KMS-11 (cell line): Measurements from ENCODE around the gene AGAP1.

Source experiments
- H2AFZ ChIP-seq: fragments of 200-600 bp; sonication (generic); 2 replicates; pipeline ENCODE4 v1.6.1; 2016; ENCODE audit warnings: antibody characterized with exemption, mixed run types, low read depth
- H3K27ac ChIP-seq: fragments of 200-600 bp; sonication (generic); 2 replicates; pipeline ENCODE4 v1.6.1; 2016; ENCODE audit warnings: mild to moderate bottlenecking, mixed run types
- H3K27me3 ChIP-seq: fragments of 200-600 bp; sonication (generic); 2 replicates; pipeline ENCODE4 v1.6.1; 2017; ENCODE audit warnings: mild to moderate bottlenecking, low read depth, mixed run types, moderate library complexity; ENCODE audit not compliant: insufficient read depth
- H3K36me3 ChIP-seq: fragments of 200-600 bp; sonication (generic); 2 replicates; pipeline ENCODE4 v1.6.1; 2017; ENCODE audit warnings: mild to moderate bottlenecking, mixed run types; ENCODE audit not compliant: insufficient read depth
- H3K4me1 ChIP-seq: fragments of 200-600 bp; sonication (generic); 2 replicates; pipeline ENCODE4 v1.6.1; 2016; ENCODE audit warnings: mild to moderate bottlenecking, low read depth, mixed run types; ENCODE audit not compliant: poor library complexity, severe bottlenecking
- H3K4me2 ChIP-seq: fragments of 200-600 bp; sonication (generic); 2 replicates; pipeline ENCODE4 v1.7.0; 2016; ENCODE audit warnings: mild to moderate bottlenecking, mixed run types
- H3K4me3 ChIP-seq: fragments of 200-600 bp; sonication (generic); IDR thresholded peaks from 2 replicates; pipeline ENCODE4 v1.6.1; 2017; ENCODE audit warnings: low read depth, low read length, mixed read lengths; ENCODE audit not compliant: insufficient read depth
- H3K79me2 ChIP-seq: fragments of 200-600 bp; sonication (generic); 2 replicates; pipeline ENCODE4 v1.6.1; 2016; ENCODE audit warnings: low read depth, mixed run types; ENCODE audit not compliant: insufficient read depth
- H3K9ac ChIP-seq: fragments of 200-600 bp; sonication (generic); 2 replicates; pipeline ENCODE4 v1.6.1; 2016; ENCODE audit warnings: mild to moderate bottlenecking, mixed run types
- H4K20me1 ChIP-seq: fragments of 200-600 bp; sonication (generic); 2 replicates; pipeline ENCODE4 v1.6.1; 2016; ENCODE audit warnings: mild to moderate bottlenecking, mixed run types; ENCODE audit not compliant: insufficient read depth
- TF ChIP-seq, protein P1 (sequence below): fragments of 200-600 bp; sonication (generic); conservative IDR thresholded peaks from 2 replicates; pipeline ENCODE4 v1.6.1; 2017; ENCODE audit warnings: low read depth, mild to moderate bottlenecking, antibody characterized with exemption, low read length, moderate library complexity, mixed read lengths

AGAP1 gene

DNA sequence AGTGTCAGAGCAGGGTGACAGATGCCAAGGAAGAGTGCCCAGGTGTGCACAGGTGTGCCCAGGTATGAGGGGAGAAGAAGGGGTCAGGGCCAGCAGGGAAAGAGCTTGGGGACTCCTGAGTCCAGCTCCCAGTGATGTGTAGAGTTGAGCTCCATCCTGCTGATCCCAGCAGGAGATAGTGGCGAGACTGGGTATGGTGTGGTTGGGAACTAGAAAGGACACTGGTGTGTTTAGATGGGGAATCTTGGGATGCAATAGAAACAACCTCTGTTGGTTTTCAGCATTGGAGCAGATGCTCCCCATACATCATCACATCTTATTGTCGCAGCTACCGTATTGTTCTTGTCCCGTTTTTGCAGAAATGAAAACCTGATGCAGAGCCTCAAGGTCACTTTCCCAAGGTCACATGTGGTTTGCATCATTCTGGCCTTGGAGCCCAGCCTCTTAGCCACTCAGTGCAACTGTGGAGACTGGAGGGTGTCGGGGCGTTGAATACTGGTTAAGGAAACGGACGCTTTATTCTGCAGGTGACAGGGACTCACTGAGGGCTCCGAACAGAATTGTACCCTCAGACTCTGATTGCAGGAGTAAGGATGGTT is 166.7 kb downstream of the AGAP1 start:
- Histone ChIP-seq H3K4me1 (no peaks in the 10 kb centered on the region), H3K79me2 (peaks cover 42% of the 10 kb centered on the region; the same call in 1 of the 2 replicates), H2AFZ (no peak overlapping the region), H3K9ac (no peak overlapping the region), H3K27ac (no peak overlapping the region), H4K20me1 (no peaks in the 10 kb centered on the region), H3K4me3 (no peak overlapping the region), H3K36me3 (no peaks in the 10 kb centered on the region), H3K4me2 (no peak overlapping the region), H3K27me3 (no peaks in the 10 kb centered on the region)
- TF ChIP-seq, protein P1, sequence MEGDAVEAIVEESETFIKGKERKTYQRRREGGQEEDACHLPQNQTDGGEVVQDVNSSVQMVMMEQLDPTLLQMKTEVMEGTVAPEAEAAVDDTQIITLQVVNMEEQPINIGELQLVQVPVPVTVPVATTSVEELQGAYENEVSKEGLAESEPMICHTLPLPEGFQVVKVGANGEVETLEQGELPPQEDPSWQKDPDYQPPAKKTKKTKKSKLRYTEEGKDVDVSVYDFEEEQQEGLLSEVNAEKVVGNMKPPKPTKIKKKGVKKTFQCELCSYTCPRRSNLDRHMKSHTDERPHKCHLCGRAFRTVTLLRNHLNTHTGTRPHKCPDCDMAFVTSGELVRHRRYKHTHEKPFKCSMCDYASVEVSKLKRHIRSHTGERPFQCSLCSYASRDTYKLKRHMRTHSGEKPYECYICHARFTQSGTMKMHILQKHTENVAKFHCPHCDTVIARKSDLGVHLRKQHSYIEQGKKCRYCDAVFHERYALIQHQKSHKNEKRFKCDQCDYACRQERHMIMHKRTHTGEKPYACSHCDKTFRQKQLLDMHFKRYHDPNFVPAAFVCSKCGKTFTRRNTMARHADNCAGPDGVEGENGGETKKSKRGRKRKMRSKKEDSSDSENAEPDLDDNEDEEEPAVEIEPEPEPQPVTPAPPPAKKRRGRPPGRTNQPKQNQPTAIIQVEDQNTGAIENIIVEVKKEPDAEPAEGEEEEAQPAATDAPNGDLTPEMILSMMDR, result no peak

DNA sequence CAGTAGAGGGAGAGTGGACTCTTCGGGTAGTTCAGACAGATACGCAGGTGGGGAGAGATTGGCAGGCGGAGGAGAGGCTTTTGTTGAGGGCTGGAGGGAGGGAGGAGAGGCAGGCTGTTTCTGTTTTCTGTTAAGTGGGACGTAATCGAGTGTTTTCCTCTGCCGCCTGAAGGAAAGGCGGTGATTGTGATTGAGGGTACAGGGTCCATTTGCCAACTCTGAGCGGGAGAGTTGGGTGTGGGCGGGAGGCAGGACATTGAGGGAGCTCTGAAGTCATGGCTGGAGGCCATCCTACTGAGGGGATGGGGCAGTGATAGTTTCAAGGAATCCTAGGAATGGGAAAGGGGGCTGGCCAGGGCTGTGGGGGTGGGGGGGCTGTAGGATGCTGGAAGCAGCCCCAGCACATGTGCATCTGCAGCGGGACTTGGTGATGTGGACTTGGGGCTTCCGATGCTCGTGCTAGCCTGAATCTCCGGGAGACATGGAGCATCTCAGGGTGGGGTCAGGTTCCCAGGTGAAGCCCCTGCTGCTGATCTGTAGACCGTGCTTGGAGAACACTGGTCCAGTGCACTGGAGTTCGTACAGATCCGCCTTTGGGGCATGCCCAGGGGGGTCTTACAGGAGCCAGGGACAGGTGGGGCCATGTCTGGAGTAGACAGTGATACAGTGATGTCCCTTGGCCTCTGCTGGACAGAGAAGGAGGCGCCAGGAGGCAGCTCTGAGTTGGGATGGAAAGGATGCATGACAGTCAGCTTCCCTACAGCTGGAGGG is 167.5 kb downstream of the AGAP1 start:
- Histone ChIP-seq H3K4me3 (no peak overlapping the region), H4K20me1 (no peaks in the 10 kb centered on the region), H3K27ac (no peak overlapping the region), H3K4me2 (no peak overlapping the region), H3K4me1 (no peaks in the 10 kb centered on the region), H3K36me3 (no peaks in the 10 kb centered on the region), H2AFZ (no peak overlapping the region), H3K79me2 (peaks cover 42% of the 10 kb centered on the region; the same call in 1 of the 2 replicates), H3K27me3 (no peaks in the 10 kb centered on the region), H3K9ac (no peak overlapping the region)
- TF ChIP-seq, protein P1, result no peak

DNA sequence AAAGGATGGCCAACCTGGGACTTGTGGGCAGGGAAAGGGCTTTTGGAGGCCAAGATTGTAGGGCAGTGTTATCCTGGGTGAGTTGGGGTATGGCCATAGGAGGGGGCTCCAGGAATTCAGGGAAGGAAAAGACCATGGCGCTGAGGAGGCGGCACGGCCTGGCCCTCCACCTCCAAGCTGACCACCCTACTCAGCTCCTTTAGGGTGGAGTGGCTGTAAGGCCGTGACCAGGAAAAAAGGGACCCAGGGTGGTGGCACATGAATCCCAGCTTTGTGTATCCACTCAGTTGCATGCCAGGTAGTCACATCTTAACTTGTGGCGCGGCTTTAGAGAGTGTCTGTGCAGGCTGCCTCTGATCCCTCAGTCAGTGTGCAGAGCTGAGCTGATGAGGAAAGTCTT is 168.1 kb downstream of the AGAP1 start:
- peaks cover 42% of the 10 kb centered on the region; the same call in 1 of the 2 replicates for H3K79me2 ChIP-seq
- H3K9ac ChIP-seq, result no peak overlapping the region
- no peaks in the 10 kb centered on the region for H3K27me3 ChIP-seq
- TF ChIP-seq, protein P1, result no peak
- H3K4me3 ChIP-seq, result no peak overlapping the region
- H3K4me2 ChIP-seq, result no peak overlapping the region
- no peak overlapping the region for H3K27ac ChIP-seq
- no peaks in the 10 kb centered on the region for H3K36me3 ChIP-seq
- H3K4me1 ChIP-seq, result no peaks in the 10 kb centered on the region
- H2AFZ ChIP-seq, result no peak overlapping the region
- H4K20me1 ChIP-seq, result no peaks in the 10 kb centered on the region

DNA sequence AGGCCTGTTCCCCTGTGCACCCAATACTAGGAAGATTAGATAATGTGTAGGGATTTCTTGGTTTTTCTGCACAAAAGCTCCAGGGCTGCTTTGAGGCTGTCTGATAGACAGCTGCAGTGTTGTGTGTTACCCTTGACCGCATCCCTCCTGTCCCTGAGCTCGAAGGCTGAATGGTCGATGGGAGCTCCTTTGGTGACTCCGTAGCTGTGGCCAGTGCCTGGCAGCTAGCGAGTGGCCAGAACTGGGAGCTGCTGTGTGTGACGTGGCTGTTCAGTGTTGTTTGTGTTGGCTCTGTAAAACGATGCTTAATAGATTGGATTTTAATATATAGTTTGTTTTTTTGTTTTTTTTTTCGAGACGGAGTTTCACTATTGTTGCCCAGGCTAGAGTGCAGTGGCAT is 170.0 kb downstream of the AGAP1 start:
- no peak overlapping the region for H3K9ac ChIP-seq
- no peaks in the 10 kb centered on the region for H3K27me3 ChIP-seq
- H3K79me2 ChIP-seq, result peaks cover 47% of the 10 kb centered on the region; the same call in 1 of the 2 replicates
- H4K20me1 ChIP-seq, result peaks cover 4% of the 10 kb centered on the region; the same call in 1 of the 2 replicates
- TF ChIP-seq, protein P1, result no peak
- no peaks in the 10 kb centered on the region for H3K36me3 ChIP-seq
- H3K4me1 ChIP-seq, result no peaks in the 10 kb centered on the region
- H2AFZ ChIP-seq, result no peak overlapping the region
- no peak overlapping the region for H3K4me3 ChIP-seq
- H3K4me2 ChIP-seq, result no peak overlapping the region
- H3K27ac ChIP-seq, result no peak overlapping the region
